Mesenteric fat pad (tissue), 1 donor: ENCODE measurements around the gene APC2. TPM values are rescaled to one million over a fixed set of nuclear protein-coding genes. Genes with fewer than 3 reads are reported as not detected.

Experiments
- DNase-seq: peaks from one replicate; pipeline ENCODE4 v3.0.0-alpha.2; 2020; ENCODE audit warnings: low spot score
- total RNA-seq: library from RNA; stranded (reverse); fragmentation: NEBNext Ultra II Directional; extraction: Animal tissue kit (Norgen Biotek cat#: 25700); gene quantifications from one replicate; pipeline ENCODE4 v1.2.1, GENCODE V29; 2021
- donor health status: DM: yes; HTN: yes; CAD: no.

The APC2 gene
- total RNA-seq, 1 donor from 2014 or later, result 0.10 TPM

DNA sequence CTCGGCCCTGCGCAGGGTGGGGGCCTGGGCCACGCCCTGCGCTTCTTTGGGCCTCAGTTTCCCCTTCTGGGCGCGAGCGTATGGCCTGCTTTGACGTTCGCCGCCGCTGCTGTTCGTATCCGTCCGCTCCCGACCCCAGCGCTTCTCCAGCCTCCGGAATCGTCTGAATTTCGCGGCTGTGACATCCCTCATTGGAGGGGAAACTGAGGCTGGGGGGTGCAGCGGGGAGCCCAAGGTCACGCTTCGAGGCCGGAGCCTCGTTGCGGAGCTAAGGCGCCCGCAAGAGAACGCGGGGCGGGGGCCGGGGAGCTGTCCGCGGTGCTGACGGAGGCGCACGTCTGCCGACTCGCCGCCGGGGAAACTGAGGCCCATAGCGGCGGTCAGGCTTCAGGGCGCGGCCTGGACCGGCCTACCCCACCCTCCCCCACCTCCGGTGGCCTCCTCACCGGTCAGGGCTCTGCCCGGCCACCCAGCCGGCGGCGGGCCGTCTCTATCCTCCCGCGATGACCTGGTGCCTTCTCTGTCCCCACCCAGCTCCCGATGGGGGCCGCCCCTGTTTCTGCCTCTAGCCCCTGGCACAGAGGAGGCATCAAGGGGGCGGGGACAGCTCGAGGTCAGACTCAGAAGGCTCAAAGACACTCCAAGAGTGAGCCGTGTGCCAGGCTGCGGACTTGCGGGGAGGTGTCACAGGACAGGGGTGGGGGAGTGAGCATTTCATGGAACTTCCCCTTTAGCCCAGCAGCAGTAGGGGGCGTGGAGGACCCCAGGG lies 3.0 kb upstream of the APC2 start:
- DNase-seq, result no peak

DNA sequence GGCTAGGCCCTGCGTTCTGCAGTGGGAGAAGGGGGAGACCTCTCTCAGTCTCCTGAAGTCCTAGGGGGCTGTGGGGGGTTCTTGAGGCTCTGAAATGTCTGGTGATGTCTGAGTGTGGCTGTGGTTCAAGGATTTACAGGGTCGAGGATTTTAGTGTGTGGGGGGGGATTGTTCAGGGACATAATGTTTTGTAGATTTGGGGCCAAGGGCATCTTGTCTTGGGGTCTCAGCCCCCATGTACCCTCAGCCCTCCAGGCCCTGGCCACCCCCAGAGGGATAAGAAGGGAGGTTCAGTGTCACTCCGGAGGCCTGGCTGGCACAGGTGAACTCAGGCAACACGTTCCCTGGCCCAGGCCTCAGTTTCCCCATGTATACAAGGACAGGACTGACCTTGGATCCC lies 2.4 kb upstream of the APC2 start:
- no peak for DNase-seq

DNA sequence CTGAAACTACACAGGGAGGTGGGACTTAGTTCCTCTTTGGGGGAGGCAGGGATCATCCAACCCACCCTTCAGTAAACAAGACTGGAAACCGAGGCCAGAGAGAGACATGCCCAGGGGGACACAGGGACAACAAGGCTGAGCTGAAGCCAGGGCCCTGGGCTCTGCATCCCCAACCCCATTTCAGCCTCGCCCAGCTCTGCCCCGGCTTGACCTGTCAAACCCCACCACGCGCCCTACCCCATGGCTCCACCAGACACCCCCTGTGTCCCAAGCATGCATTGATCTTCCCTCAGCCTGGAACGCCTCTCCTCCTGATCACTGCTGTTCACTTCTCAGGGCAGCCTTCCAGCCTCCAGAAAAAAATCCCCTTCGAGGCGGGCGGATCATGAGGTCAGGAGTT lies 2.0 kb upstream of the APC2 start:
- no peak for DNase-seq

- DNase-seq, result no peak
These were observed 1.1 kb downstream of the APC2 start for GRCh38 chr19:1450735-1451731.

GRCh38 chr19:1451916-1452801 lies 2.2 kb downstream of the APC2 start:
- DNase-seq, result no peak

GRCh38 chr19:1452802-1453524 lies 3.0 kb downstream of the APC2 start:
- no peak for DNase-seq

GRCh38 chr19:1453525-1454364 lies 3.8 kb downstream of the APC2 start:
- DNase-seq, result no peak

DNA sequence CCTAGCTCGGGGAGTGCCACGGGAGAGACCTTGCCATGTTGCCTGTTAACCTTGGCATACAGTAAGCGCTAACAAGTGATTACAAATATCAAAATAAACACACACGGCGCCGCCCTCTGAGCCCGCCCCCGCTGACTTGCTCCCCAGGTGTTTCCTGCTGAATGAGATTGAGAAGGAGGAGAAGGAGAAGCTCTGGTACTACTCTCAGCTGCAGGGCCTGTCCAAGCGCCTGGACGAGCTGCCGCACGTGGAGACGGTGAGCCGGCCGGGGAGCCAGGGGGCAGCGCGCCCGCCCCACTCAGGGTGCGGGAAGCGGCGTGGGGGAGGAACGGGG lies 5.0 kb downstream of the APC2 start:
- no peak for DNase-seq

GRCh38 chr19:1455336-1456120 lies 5.6 kb downstream of the APC2 start:
- no peak for DNase-seq

DNA sequence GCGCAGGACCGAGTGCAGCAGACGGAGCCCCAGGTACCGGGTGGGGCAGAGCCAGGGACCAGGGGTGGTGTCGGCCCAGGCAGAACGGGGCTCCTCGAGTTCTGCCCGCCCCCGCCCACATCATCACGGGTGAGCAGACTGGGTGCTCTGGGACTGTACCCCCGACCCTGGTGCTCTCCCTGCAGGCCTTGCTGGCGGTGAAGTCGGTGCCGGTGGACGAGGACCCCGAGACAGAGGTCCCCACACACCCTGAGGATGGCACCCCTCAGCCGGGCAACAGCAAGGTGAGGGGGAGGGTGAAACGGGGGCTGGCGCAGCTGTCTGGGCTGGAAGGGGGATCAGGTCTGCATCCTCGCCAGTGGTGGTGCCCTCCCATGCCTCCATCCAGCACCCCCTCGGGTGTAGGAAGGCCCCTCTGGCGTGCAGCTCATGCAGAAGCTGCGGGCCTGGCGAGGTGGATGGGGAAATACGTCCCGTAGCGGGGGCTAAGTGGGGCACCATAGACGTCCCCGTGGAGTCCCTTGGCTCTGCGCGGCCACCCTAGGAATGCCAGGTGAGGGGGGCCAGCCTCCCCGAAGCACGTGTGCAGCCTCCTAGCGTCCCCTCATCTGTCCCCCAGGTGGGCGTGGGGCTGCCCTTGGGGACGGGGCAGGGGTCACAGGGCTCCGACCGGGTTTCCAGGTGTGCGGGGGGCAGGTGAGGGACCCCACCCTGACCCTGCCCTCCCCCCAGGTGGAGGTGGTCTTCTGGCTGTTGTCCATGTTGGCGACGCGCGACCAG lies 6.4 kb downstream of the APC2 start:
- no peak for DNase-seq

- DNase-seq, result no peak
These were observed 7.3 kb downstream of the APC2 start for GRCh38 chr19:1457031-1457739.

DNA sequence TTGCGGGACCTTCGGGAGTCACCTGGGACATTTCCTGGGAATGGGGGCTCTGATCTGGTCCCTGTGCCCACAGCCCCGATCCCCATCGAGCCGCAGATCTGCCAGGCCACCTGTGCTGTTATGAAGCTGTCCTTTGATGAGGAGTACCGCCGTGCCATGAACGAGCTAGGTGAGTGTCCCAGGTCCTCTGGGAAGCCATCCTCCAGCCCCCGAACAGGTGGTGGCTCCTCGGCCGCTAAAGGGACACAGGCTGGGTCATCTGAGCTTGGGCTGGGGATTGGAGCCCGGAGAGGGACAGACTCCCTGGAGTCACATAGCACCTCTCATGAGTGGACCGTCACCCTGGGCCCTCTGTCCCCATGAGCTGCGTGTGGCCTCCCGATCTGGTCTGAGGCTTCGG lies 8.0 kb downstream of the APC2 start:
- DNase-seq, result no peak

GRCh38 chr19:1459479-1459878 lies 9.6 kb downstream of the APC2 start:
- no peak for DNase-seq

GRCh38 chr19:1460033-1460995 lies 10.4 kb downstream of the APC2 start:
- no peak for DNase-seq

GRCh38 chr19:1461862-1462261 lies 11.9 kb downstream of the APC2 start:
- no peak for DNase-seq
